ENCODE measurements around the gene FANCC.
"Not testable (repeated sequence)": the region's sequence is repeated elsewhere in the genome, so short reads cannot be mapped to it uniquely, and the experiment has no call there.

Gene FANCC

GRCh38 chr9:95225726-95226106, 91.8 kb downstream of the FANCC start:
- DNase-seq = no peak

- no peak for DNase-seq
These were observed 92.3 kb downstream of the FANCC start for GRCh38 chr9:95225076-95225725.

GRCh38 chr9:95224376-95225019, 93.0 kb downstream of the FANCC start:
- DNase-seq = no peak

- not testable (repeated sequence) for DNase-seq
These were observed 97.2 kb downstream of the FANCC start for GRCh38 chr9:95220352-95220751.

DNA sequence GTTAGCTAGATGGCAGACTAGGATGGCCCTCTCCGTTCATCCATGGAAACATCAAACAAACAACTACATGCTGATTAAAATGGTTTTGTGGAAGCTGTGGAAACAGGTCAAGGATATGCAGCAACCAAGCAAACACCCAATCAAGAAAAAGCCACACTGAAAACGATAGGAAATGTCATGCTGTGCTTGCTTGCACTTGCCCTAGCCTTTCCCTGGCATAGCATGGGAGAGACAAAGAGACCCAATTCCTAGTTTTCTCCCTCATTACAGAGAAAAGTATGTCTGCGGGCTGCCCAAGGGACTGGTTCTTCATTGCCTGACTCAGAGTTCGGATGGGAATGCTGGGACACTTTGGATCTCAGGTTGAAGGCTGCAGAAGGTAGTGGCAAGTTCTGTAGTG, 98.7 kb downstream of the FANCC start:
- DNase-seq = no peak

GRCh38 chr9:95217936-95218335, 99.6 kb downstream of the FANCC start:
- no peak for DNase-seq

- DNase-seq = no peak
These were observed 102.1 kb downstream of the FANCC start for GRCh38 chr9:95215336-95215898.

DNA sequence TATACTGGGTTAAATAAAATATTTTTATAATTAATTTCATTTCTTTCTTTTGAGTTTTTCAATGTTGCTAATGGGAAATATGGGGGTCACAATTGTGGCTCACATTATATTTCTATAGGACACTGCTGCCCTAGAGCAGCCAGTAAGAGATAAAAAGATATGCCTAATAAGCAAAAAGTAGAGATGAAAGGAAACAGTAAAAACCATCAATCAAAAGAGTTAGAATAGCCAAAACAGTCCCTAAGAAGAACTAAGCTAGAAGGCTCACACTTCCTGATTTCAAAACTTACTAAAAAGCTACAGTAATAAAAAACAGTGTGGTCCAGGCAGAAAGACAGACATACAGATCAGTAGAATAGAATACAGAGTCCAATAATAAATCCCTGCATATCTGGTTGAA, 104.4 kb downstream of the FANCC start:
- no peak for DNase-seq

DNA sequence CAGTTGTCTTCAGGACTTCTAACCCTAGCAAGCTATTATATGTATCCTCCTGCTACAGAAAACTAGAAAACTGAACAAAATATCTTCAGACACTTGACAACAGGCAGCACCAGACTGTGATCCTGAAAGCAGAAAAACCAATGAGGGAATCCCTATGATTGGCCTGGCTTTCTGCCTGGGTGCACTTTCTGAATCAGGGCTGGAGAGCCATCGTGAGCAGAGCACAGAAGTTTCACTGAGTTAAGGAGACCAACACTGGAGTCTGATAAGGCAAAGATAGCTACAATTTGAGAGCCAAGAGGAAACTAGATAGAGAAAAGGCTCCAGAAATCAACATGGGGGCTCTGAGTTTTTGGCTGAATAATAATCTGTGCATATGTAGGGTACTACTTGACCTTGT, 106.5 kb downstream of the FANCC start:
- DNase-seq = peak; percentile 85

GRCh38 chr9:95207403-95207802, 110.1 kb downstream of the FANCC start:
- DNase-seq = no peak

GRCh38 chr9:95206143-95206542, 111.4 kb downstream of the FANCC start:
- DNase-seq = peak; percentile 46

GRCh38 chr9:95204710-95205109, 112.8 kb downstream of the FANCC start:
- no peak for DNase-seq

- DNase-seq = no peak
These were observed 113.2 kb downstream of the FANCC start for GRCh38 chr9:95204310-95204709.

DNA sequence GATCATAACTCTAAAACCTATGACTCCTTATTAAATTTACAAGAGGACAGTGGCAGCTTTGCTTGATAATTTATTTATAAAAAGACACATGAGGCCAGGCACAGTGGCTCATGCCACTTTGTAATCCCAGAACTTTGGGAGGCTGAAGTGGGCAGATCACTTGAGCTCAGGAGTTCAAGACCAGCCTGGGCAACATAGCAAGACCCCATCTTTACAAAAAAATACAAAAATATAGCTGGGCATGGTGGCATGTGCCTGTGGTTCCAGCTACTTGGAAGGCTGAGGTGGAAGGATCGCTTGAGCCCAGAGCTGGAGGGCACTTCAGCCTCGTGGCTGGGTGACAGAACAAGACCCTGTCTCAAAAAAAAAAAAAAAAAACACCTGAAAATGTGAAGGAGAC, 114.5 kb downstream of the FANCC start:
- DNase-seq = not testable (repeated sequence)

DNA sequence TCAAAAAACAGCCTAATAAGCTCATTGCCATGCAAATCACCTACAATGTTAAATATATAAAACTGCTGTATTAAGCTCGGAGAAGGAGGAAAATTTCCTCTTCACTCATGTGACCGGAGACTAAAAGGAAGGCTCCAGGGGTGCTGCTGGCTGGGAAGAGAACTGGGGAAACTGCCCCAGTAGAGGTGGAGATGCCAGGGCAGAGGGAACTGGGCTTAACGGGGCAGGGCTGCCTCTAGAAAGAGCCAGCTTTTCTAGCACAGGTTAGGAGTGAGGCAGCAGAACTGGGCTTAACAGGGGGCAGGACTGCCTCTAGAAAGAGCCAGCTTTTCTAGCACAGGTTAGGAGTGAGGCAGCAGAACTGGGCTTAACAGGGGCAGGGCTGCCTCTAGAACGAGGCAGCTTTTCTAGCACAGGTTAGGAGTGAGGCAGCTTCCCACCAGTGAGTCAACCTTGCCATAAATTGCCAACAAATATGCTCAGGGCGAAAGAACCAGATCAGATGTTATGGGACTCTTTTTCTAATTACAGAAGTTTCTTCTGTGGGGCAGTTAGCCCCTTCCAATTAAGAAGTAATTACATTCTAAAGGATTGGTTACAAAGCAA, 115.3 kb downstream of the FANCC start:
- no peak for DNase-seq

DNA sequence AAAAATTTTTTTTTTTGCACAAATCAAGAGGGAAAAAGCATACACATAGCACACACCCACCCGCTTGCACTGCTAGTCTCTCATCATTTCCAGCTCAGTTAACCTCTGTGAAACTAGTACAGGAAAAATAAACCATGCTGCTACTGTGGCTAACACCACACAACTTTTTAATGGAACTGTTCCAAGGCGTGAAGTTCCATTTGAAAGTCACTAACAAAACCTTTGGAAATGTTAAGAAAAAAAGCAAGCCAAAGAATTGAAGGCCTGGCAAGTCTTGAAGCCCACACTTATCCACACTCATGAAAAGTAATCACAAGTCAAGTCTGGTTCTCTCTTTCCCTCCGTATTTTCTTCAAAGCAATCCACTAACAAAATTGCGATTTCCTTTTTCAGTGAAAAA, 116.3 kb downstream of the FANCC start:
- DNase-seq = no peak

DNA sequence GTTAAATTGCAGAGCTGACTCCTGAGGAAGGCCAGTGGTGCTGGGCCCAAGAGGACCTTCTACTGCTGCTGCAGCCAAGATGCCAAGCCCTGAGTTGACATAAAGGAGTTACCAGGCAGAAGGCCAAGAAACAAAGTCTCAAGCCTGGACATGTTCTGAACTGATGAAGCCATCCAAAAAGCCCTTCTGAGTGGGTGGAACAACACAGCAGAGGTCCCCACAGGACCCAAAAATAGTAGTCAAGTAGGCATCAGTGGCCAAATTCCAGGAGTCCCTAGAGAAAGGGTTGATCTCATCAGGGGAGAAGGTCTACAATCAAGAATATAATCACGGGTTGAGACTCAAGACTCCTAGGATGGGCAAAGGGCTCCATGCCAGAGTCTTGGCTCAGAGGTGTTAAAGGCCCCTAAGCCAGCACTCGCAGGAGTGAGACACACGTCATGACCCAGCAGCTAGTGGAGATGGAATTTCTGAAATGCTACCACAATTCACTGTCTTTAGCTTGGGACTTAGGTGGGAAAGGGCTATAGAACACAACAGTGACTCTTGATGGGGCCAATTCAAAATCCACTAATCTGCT, 119.7 kb downstream of the FANCC start:
- DNase-seq = no peak

DNA sequence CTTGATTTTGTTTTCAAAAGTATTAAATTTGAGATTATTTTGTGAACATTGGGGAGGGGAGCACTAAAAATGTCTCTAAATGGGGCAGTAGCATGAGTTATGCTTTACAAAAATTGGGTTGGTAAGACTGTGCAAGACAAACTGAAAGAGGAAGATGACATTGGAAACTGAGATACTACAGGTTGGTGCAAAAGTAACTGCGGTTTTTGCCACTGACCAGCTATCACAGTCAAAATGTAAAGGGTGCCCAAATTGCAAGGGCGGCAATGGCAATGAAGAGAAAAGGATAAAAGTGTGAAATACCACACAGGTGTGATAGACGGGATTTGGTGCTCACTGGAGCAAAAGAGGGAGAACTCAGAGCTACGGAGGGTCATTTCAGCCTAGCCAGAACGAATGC, 124.0 kb downstream of the FANCC start:
- no peak for DNase-seq

- no peak for DNase-seq
These were observed 124.4 kb downstream of the FANCC start for GRCh38 chr9:95193067-95193466.

DNA sequence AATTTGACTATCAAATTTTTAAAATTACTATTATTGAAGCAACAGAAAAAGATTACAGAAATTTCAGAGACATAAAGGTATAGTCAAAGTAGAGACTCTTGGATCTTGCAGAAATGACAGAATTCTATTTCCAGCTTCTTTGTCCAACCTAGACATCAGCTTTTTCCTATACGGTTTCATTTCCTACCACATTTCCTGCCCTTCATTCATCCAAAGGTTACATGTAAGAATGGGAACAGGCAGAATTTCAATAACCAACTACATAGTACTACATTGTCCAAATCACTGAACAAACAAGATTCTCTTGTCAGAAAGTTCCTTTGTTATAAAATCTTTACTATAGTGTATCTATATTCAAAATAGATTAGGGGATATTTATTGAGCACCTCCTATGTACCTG, 124.9 kb downstream of the FANCC start:
- no peak for DNase-seq

DNA sequence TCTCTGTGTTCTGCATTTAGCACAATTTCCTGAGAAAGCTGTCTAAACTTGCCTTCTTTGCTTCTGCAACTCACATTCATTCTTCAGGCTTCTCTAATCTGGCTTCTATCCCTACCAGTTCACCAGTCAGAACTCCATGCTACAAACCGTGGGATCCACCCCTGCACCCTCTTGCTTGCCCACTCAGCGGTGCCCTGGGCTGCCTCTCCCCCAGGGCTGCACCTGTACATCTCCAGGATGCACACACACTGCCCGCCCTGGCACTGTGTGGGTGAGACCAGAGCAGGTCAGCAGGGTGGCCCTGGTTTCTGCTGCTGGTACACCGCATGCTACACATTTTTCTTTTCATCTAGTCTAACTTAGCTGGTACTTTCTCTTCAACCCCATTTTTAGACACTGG, 127.1 kb downstream of the FANCC start:
- DNase-seq = no peak

- DNase-seq = peak; percentile 68
These were observed 128.0 kb downstream of the FANCC start for GRCh38 chr9:95189251-95190098.

- no peak for DNase-seq
These were observed 129.1 kb downstream of the FANCC start for GRCh38 chr9:95188459-95188858.
